VCaP (cell line): ENCODE data around the gene HCAR2.
"Not testable (repeated sequence)": the region's sequence is repeated elsewhere in the genome, so short reads cannot be mapped to it uniquely, and the experiment has no call there.

Experiments
- H3K27ac ChIP-seq: fragments of 450-650 bp; 2 replicates; pipeline ENCODE4 v1.5.1; 2017
- CTCF ChIP-seq: fragments of 450-650 bp; conservative IDR thresholded peaks from 2 replicates; pipeline ENCODE4 v1.5.1; 2017; ENCODE audit warnings: mild to moderate bottlenecking, moderate library complexity

HCAR2 gene

GRCh38 chr12:122702890-122703611 lies at the start of gene HCAR2:
Gene HCAR2, minus strand, starts transcription at chr12:122703357. Its CDS starts 74 bp downstream, at chr12:122703283.
- H3K27ac ChIP-seq = not testable (repeated sequence)

- peak within 1 kb of the TSS; percentile 95 for H3K27ac ChIP-seq
- TF ChIP-seq CTCF = peak; percentile 92
Measured at GRCh38 chr12:122752464-122753318, 49.5 kb upstream of the HCAR2 start, which contains the start of gene DENR. Gene DENR, plus strand, starts transcription at chr12:122752824. Its CDS starts 878 bp downstream, at chr12:122753702.

GRCh38 chr12:122750781-122751515 lies 47.8 kb upstream of the HCAR2 start:
- H3K27ac ChIP-seq = peak overlapping the region; percentile 95

- peak overlapping the region; percentile 95 for H3K27ac ChIP-seq
- TF ChIP-seq CTCF = no peak
Measured at GRCh38 chr12:122749569-122750332, 46.6 kb upstream of the HCAR2 start.

- no peak for TF ChIP-seq CTCF
Measured at GRCh38 chr12:122747224-122748135, 44.3 kb upstream of the HCAR2 start.

GRCh38 chr12:122743895-122744525 lies 40.9 kb upstream of the HCAR2 start:
- no peak overlapping the region for H3K27ac ChIP-seq
- TF ChIP-seq CTCF = no peak

More at GRCh38 chr12:122747224-122748135, 44.3 kb upstream of the HCAR2 start:
- H3K27ac ChIP-seq = peak overlapping the region; percentile 95

GRCh38 chr12:122740351-122740750 lies 37.2 kb upstream of the HCAR2 start:
- no peak overlapping the region for H3K27ac ChIP-seq
- TF ChIP-seq CTCF = no peak
